Natural killer cell treated with Interleukin-12 subunit alpha and Interleukin-12 subunit beta and Interleukin-15 and Interleukin-18, amount 100 ng/mL, for 72 hours (primary cell): ENCODE measurements around the gene POU2AF1. TPM values are rescaled to one million over a fixed set of nuclear protein-coding genes. Genes with fewer than 3 reads are reported as not detected.

Source experiments
- ATAC-seq, 2 donors: fragments of 150-1000 bp; cut with Tn5 transposase in 1 of 2; sonication (Bioruptor Pico), chemical (Tn5 transposase) in 1 of 2; 2 replicates each; pipeline ENCODE4 v1.10.0; 2021
- DNase-seq: peaks from one replicate; pipeline ENCODE4 v3.0.0; 2022; ENCODE audit warnings: low spot score
- H3K27ac Mint-ChIP-seq, 2 donors: 1 replicate in 1 of 2; 2 replicates in 1 of 2; pipeline ENCODE4 v1.8.0; 2022; ENCODE audit warnings: mixed read lengths in 2 of 2, mild to moderate bottlenecking in 1 of 2, moderate library complexity in 1 of 2
- H3K27me3 Mint-ChIP-seq, 2 donors: 1 replicate in 1 of 2; 2 replicates in 1 of 2; pipeline ENCODE4 v1.8.0; 2022; ENCODE audit warnings: mixed read lengths in 2 of 2
- H3K36me3 Mint-ChIP-seq: one replicate; pipeline ENCODE4 v1.8.0; 2022; ENCODE audit warnings: mixed read lengths
- H3K4me1 Mint-ChIP-seq, 2 donors: 1 replicate in 1 of 2; 2 replicates in 1 of 2; pipeline ENCODE4 v1.8.0; 2022; ENCODE audit warnings: low read depth in 2 of 2, mixed read lengths in 2 of 2, mild to moderate bottlenecking in 1 of 2
- H3K4me3 Mint-ChIP-seq: one replicate; pipeline ENCODE4 v1.8.0; 2022; ENCODE audit warnings: mixed read lengths
- H3K9me3 Mint-ChIP-seq: 2 replicates; pipeline ENCODE4 v1.8.0; 2022; ENCODE audit warnings: mixed read lengths
- total RNA-seq, 2 donors: library from RNA; stranded (reverse); gene quantifications; one replicate each; pipeline ENCODE4 v1.2.3, GENCODE V29; 2022

The POU2AF1 gene
- total RNA-seq, 2 donors from 2014 or later, result 4.2 TPM; not detected in 1

DNA sequence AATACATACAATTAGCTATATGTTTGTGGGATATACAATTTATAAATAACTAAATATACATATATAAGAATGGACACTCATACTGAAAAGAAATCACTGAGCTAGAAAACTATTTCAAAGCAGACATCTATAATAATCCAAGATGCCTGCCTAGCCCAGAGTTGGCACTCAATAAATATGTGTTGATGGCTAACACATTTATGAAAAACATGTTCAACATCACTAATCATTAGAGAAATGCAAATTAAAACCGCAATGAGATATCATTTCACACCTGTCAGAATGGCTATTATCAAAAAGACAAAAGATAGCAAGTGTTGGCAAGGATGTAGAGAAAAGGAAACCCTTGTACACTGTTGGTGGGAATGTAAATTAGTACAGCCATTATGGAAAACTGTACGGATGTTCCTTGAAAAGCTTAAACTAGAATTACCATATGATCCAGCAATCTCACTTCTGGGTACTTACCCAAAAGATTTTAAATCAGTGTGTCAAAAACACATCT, 29.8 kb downstream of the POU2AF1 start:
- Mint-ChIP-seq H3K36me3 (no peaks in the 10 kb centered on the region), H3K4me1 (no peaks in the 10 kb centered on the region), H3K27me3 (peaks cover 17 to 35% of the 10 kb centered on the region in 2 donors), H3K9me3 (no peaks in the 10 kb centered on the region), H3K4me3 (no peak overlapping the region), H3K27ac (no peak overlapping the region)
- ATAC-seq, result no peak
- no peak for DNase-seq

DNA sequence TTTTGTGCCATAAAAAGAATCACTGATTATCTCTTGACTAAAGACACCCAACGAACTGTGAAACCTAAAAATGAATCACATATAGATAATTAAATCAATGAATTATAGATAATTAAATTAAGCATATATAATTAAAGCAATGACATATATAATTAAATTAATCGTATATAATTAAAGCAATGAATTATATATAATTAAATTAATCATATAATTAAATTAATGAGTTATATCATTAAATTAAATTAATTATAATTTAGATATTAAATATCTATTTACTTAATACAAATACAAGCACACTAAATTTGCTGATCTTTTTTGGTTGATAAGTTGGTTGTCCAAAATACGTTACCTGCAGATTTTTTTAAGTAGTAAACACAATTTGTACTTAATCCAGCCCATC, 30.9 kb downstream of the POU2AF1 start:
- ATAC-seq, result no peak
- Mint-ChIP-seq H3K36me3 (no peaks in the 10 kb centered on the region), H3K27ac (no peak overlapping the region), H3K27me3 (peaks cover 17 to 30% of the 10 kb centered on the region in 2 donors), H3K9me3 (no peaks in the 10 kb centered on the region), H3K4me3 (no peak overlapping the region), H3K4me1 (no peaks in the 10 kb centered on the region)
- DNase-seq, result no peak

- DNase-seq, result no peak
- Mint-ChIP-seq H3K9me3 (no peaks in the 10 kb centered on the region), H3K4me3 (no peak overlapping the region), H3K4me1 (no peaks in the 10 kb centered on the region), H3K36me3 (no peaks in the 10 kb centered on the region), H3K27me3 (peaks cover 17 to 26% of the 10 kb centered on the region in 2 donors), H3K27ac (no peak overlapping the region)
- no peak for ATAC-seq
These were observed 31.4 kb downstream of the POU2AF1 start for GRCh38 chr11:111347723-111348115.

DNA sequence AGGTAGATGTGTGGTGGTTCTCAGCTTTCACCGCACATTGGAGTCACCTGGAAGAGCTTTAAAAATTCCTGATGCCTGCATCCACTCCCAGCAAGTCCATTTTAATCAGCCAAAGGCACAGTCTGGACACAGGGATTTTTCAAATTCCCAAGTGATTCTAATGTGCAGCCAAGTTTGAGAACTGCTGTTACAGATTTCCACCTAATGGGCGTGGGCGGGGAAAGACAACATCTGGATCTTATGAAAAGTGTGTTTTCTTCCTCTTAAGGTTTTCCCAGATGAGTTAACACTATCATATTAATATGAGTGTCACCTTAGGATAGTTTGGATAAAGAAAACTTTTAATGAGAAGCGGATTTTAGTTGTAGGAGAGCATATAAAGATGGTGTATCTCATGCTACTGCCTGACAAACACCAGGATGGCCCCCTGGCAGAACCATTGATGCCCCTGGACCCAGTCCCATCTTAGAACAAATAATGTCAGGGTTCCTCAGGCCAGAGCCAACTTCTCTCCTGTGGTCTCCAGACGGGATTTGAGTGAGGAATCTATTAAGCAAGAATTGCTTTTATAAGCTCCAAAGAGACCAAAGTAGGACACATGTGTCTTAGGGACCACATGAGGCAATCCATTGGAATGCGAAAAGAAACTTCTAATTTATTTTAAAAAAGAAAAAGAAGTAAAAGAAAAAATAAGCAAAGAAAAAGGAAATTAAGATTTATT, 31.9 kb downstream of the POU2AF1 start:
- no peaks in the 10 kb centered on the region for H3K9me3 Mint-ChIP-seq
- DNase-seq, result no peak
- no peaks in the 10 kb centered on the region for H3K36me3 Mint-ChIP-seq
- H3K27ac Mint-ChIP-seq, result no peak overlapping the region
- peaks cover 17 to 22% of the 10 kb centered on the region in 2 donors for H3K27me3 Mint-ChIP-seq
- H3K4me1 Mint-ChIP-seq, result no peaks in the 10 kb centered on the region
- no peak overlapping the region for H3K4me3 Mint-ChIP-seq
- no peak for ATAC-seq

DNA sequence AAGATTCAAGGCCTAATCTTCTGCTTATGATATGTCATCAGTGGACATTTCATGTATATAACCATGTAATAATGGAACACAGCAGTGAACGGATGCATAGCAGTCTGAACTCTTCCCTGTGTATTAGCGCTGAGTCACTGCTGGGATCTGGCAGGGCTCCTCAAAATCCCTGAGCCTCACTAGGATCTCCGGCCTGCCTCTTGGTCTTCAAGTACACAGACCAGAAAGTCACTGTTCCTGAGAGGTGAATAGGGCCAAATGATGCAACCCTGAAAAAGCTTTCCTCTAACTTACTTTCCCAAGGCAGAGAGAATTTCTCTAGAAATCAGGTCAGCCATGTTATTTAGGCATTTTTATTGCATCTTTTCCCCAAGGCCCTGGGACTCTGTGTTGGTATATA, 35.0 kb downstream of the POU2AF1 start:
- DNase-seq (no peak), ATAC-seq (no peak)
- Mint-ChIP-seq H3K27ac (no peak overlapping the region), H3K4me1 (no peaks in the 10 kb centered on the region), H3K9me3 (peaks cover 4% of the 10 kb centered on the region), H3K4me3 (no peak overlapping the region), H3K36me3 (peaks cover 6% of the 10 kb centered on the region), H3K27me3 (peaks cover 6 to 14% of the 10 kb centered on the region in 2 donors)

DNA sequence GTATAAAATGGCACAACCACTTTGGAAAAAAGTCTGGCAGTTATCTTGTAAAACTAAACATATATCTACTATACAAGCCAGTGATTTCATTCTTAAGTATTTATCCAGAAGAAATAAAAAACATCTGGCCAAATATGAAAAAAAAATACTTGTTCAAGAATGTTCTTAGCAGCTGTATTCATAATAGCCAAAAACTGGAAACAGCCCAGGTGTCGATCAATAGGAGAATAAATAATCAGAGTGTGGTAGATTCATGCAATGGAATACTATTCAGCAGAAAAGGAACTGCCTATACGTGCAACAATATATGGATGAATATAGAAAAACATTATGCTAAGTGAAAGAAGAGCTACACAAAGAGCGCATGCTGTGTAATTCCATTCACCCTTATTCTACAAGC, 36.7 kb downstream of the POU2AF1 start:
- Mint-ChIP-seq H3K36me3 (peaks cover 6% of the 10 kb centered on the region), H3K9me3 (peaks cover 4% of the 10 kb centered on the region), H3K27me3 (peaks cover 13 to 14% of the 10 kb centered on the region in 2 donors), H3K4me1 (no peaks in the 10 kb centered on the region), H3K27ac (no peak overlapping the region), H3K4me3 (no peak overlapping the region)
- ATAC-seq, result no peak
- DNase-seq, result no peak

- Mint-ChIP-seq H3K4me3 (no peak overlapping the region), H3K27ac (no peak overlapping the region), H3K27me3 (peaks cover 9 to 15% of the 10 kb centered on the region in 2 donors), H3K4me1 (no peaks in the 10 kb centered on the region), H3K36me3 (peaks cover 6% of the 10 kb centered on the region), H3K9me3 (peaks cover 4% of the 10 kb centered on the region)
- no peak for DNase-seq
- ATAC-seq, result no peak
These were observed 39.2 kb downstream of the POU2AF1 start for GRCh38 chr11:111339758-111340388.

DNA sequence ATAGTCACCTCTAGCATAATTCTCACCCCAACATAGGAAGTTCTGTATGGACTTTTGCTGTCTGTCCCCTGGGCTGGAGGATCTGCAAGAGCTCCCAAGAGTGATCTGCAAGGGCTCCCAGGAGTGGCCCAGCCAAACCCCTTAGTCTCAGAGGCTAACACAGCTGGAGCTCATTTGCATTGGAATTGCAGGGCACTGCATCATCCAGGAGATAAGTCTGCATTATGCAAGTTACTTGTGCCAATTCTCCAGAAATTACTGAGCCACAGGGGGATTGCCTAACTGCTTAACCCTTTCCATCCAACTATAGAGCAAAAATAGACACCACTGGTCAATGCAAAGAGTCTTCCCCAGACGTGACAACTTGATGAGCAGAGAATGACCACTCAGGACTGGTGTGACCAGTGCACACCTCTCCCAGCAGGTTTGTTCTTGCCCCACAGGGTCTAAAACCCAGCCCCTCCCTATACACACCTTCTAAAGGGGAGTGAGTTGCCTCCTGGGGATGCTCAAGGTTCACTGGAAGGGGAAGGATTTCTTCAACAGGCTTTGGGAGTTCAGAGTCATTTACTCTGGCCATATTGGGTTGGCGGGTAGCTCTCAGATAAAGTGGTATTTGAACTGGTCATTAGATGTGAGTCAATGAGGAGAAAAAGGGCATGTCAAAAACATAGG, 42.4 kb downstream of the POU2AF1 start:
- Mint-ChIP-seq H3K36me3 (peaks cover 6% of the 10 kb centered on the region), H3K9me3 (peaks cover 4% of the 10 kb centered on the region), H3K27ac (no peak overlapping the region), H3K4me3 (no peak overlapping the region), H3K27me3 (peaks cover 24% of the 10 kb centered on the region in 2 donors), H3K4me1 (no peaks in the 10 kb centered on the region)
- DNase-seq, result no peak
- ATAC-seq, result no peak

GRCh38 chr11:111336062-111336461, 43.0 kb downstream of the POU2AF1 start:
- no peak for DNase-seq
- ATAC-seq, result no peak
- H3K4me1 Mint-ChIP-seq, result no peaks in the 10 kb centered on the region
- no peak overlapping the region for H3K4me3 Mint-ChIP-seq
- H3K36me3 Mint-ChIP-seq, result peaks cover 6% of the 10 kb centered on the region
- H3K27ac Mint-ChIP-seq, result no peak overlapping the region
- H3K9me3 Mint-ChIP-seq, result peaks cover 4% of the 10 kb centered on the region
- peaks cover 24% of the 10 kb centered on the region in 2 donors for H3K27me3 Mint-ChIP-seq

- DNase-seq (no peak), ATAC-seq (no peak)
- Mint-ChIP-seq H3K27me3 (peaks cover 24% of the 10 kb centered on the region in 2 donors), H3K36me3 (peaks cover 6% of the 10 kb centered on the region), H3K27ac (no peak overlapping the region), H3K4me1 (no peaks in the 10 kb centered on the region), H3K9me3 (peaks cover 4% of the 10 kb centered on the region), H3K4me3 (no peak overlapping the region)
These were observed 43.5 kb downstream of the POU2AF1 start for GRCh38 chr11:111335549-111335948.

DNA sequence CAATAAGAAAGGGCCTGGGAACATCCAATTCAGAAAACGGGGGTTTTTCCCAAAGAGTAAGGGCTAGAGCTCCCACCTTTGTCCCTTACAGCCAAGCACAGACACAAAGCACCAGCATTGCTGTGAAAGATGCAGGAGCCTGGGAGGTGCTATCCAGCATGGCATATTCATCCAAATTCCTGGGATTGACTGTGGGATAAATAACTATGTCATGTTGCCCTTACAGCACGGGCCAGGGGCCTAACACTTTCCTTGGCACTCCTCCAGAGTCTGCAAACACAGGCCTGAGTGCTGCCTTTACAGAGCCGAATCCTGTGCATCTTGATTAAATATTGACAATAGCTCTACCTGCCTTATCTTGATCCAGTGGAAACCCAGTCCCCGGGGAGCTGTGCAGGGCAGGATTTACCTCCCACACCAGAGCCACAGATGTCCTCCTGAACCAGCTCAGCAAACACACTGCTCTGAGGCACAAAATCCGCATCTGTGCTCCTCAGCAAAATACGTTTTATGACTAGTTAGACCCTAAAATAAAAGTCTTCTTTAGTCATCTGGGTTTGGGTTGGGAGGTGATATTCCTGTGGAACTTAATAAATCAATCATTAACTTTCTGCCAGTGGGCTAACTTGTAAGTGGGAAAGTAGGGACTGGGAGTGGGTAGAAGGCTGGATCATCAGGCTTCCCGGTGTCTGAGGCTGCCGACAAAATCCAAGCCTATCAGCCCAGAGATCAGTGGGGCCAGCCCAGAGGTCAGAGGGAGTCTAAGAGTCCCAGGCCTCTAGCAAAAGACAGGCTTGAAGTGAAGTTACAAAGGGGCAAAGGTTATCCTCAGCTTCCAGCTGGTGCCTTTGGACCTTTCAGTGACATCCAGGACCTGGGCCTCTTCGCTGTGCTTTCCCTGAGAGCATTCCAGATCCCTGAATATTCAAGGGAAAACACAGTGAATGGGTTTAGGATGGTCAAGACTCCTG, 44.3 kb downstream of the POU2AF1 start:
- Mint-ChIP-seq H3K27me3 (peaks cover 23 to 24% of the 10 kb centered on the region in 2 donors), H3K4me3 (no peak overlapping the region), H3K4me1 (no peaks in the 10 kb centered on the region), H3K36me3 (peaks cover 6% of the 10 kb centered on the region), H3K9me3 (peaks cover 4% of the 10 kb centered on the region), H3K27ac (no peak overlapping the region)
- DNase-seq (no peak), ATAC-seq (no peak)

DNA sequence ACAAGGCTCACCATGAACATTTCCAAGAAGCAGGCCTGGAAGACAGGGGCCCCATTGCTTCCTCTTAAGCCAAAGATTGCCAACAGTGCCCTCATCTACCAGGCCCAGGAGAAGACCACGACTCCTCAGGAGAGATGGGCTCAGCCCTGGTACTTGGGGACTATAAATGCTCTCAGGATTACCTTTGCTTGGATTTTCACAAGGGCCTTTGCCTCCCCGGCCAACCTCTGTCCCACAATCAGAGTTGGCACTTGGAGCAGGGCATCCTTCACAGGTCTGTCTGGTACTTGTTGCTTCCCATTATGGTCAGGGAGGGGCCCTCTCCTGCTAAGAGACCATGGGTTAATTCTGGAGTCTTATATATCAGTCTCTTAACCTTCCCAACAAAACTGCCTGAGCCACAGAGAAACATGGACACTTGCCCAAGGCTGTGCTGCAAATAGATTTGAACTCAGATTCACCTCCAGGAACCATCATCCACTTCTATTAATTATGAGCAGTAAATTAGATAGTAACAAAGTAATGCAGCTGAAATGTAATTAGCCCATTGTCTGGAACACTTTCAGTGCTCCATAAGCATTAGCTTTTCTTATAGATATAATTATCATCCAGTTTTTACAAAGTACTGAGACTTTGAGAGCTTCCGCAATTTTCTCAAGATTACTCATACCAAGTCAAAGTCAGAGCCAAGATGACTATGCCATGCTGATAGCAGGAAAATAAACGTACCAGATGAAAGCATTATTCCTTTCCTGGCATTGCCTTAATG, 47.2 kb downstream of the POU2AF1 start:
- no peak for DNase-seq
- H3K27me3 Mint-ChIP-seq, result peaks cover 11 to 16% of the 10 kb centered on the region in 2 donors
- no peak overlapping the region for H3K27ac Mint-ChIP-seq
- no peak overlapping the region for H3K4me3 Mint-ChIP-seq
- no peaks in the 10 kb centered on the region for H3K36me3 Mint-ChIP-seq
- no peaks in the 10 kb centered on the region for H3K9me3 Mint-ChIP-seq
- ATAC-seq, result no peak
- no peaks in the 10 kb centered on the region for H3K4me1 Mint-ChIP-seq
